ENCODE data around the gene DBT.

DBT gene

DNA sequence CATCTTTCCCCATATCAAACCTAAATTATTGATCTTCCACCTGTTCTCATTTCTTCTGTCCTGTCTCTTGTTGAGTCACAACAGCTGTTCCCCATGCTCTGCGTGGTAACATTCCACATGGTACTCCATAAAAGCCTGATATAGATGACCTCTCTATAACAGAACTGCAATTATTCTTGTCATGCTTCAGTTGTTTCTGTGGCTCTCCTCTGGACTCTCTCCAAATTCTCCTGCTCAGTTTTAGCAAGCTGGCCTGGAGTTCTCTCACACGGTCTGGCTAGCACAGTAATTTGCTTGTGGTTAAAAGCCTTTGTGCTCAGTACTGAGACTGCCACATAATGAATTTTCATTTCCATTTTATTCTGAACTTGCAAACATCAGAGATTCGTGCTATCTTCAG is 61.0 kb downstream of the DBT start:
- DNase-seq (ENCODE audit: low spot score), result no peak

DNA sequence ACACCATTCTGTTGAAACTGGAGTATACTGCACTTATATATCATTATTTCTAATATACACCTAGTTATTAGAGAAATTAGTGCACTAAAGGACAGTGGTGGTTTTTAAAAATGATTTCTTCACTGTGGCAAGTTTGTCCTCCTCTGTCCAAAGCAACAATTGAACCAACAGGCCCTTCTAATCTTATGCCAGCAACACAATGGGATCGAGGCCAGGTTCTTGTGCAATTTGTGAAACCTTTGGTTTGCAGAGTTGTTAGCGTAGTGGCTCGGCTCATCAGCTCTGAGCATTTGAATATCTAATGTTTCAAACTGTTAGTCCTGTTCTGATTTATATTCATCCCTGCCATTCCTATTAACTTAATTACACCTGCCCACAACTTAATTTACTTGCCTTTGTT is 61.7 kb downstream of the DBT start:
- DNase-seq (ENCODE audit: low spot score), result no peak

DNA sequence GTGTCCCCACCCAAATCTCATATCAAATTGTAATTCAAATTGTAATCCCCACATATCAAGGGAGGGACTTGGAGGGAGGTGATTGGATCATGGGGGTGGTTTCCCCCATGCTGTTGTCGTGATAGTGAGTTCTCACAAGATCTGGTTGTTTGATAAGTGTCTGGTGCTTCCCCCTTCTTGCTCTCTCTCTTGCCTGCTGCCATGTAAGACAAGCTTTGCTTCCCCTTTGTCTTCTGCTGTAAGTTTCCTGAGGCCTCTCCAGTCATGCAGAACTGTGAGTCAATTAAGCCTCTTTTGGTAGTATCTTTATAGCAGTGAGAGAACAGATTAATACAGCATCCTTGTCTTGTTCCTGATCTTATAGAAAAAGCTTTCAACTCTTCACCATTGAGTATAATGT is 65.1 kb downstream of the DBT start:
- no peak for DNase-seq (ENCODE audit: low spot score)

DNA sequence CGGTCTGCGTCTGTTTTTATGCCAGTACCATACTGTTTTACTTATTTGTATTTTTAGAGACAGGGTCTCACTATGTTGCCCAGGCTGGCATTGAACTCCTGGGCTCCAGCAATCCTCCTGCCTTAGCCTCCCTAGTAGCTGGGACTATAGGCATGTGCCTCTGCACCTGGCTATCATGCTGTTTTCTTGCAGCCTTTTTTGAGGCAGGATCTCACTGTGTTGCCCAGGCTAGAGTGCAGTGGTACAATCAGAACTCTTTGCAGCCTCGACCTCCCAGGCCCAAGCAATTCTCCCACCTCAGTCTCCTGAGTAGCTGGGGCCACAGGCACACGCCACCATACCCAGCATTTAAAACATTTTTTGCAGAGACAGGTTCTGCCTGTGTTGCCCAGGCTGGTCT is 66.3 kb downstream of the DBT start:
- no peak for DNase-seq (ENCODE audit: low spot score)

DNA sequence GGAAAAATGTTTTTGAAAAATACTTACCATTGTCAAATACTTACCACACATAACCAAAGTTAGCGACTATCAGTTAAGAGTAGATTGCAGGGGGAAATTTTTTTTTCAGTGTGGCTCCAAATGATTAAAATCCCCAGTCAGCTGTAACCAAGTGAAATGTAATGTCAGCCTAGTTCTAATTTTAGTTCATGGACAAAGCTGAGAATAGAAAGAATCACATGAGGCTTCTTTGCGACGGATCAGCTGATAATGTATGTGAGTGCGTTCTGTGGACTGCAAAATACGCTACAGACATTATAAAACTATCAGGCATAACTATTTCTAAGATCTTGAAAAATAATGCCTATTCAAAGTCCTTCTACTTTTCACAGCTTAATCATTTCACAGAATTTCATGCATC is 71.5 kb downstream of the DBT start, which contains the start of gene LRRC39:
Gene LRRC39, minus strand, starts transcription at position 166 of the 400 bp plus-strand sequence. CDS start 9,740 bp downstream, outside the sequence.
- DNase-seq (ENCODE audit: low spot score), result no peak

DNA sequence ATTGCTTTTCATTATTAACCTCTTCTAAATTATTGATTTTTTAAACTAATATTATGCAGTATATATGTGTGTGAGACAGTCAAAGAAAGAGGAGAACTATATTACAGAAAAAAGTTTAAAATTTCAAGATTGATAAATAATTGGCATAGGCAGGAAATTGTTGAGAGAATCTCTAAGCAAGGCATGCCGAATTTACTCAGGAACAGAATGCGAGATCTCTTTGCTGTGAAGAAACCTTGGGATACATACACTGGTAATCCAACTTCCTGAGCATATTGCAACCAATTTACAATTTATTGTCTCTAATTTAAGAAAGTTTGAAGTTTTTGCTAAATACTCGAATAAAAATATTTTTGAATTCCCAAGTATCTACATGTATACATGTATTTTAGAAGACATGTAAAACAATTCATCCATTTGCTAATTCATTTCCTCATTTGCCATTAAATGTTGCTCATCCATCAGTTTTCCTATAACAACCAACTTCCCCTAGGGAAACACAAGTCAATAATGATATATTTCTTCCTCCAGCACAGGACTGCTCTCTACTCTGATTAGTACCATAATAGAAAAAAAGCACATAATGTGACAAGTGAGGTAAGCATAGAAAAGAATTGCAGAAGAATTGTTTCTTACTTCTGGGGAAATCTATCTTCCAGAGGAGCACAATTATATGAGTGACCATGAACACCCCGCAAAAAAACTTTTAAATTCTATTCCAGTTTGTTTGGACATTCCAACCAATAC is 72.2 kb downstream of the DBT start:
- DNase-seq (ENCODE audit: low spot score), result no peak

DNA sequence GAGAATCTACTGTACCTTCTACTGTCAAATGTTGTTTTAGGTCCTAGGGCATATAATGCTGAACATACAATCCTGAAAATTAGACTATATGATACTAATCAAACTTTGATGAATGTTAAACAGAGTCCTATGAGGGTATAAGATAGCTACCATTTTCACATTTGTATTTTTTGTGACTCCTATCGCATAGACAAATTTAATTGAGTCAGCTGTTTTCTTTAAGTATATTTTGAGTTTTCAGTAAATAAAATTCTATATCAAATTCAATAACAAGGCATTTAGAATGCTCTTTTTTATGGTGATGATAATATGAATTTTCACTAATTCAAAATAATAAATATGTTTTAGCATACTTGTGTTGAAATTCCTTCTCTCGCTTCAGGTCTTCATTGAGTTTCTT is 81.6 kb downstream of the DBT start:
- DNase-seq (ENCODE audit: low spot score), result no peak

DNA sequence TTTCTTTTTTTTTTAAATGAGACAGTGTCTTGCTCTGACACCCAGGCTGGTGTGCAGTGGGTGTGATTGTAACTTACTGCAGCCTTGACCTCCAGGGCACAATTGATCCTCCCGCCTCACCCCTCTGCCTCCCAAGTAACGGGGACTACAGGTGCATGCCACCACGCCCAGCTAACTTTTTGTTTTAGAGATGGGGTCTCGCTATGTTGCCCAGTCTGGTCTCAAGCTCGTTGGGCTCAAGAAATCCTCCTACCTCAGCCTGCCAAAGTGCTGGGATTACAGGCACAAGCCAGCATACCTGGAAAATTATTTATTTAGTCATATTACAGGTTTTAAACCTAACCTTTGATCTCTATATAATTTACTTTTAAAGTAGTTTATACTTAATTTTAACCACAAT is 84.9 kb downstream of the DBT start:
- DNase-seq (ENCODE audit: low spot score), result no peak

DNA sequence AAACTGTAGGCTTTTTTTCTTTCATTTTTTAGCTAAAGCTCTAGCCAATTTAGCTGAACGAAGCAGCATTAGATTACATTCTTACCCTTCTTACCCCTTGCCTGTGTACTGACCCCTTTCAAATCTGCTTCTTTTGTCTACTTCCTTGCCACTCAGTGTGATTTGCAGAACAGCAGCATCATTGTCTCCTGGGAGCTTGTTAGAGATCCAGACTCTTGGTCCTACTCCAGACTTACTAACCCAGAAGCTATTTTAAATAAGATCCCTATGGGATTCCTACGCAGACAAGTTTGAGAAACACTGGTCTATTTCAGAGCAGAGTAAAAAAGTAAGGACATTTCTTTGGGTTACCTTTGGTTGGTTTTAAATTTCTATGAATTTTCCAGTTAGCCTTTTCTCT is 85.4 kb downstream of the DBT start:
- DNase-seq (ENCODE audit: low spot score), result no peak

DNA sequence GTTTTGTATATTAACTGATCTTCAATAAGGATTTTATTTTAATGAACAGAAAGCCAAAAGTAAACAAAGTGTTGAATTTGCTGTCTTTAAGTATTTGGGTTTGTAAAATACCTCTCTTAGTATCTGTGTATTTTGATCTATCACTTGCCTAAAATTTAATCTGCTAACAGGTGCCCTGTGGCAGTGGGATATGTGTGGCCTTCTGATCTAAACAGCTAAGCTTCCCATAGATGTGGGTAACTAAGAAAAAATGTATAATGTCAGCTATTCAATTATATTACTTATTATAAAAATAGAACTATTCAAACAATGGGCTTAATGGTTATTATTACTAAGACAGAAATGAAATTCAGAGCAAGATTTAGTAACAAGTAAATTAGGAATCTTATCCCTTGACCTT is 86.8 kb downstream of the DBT start:
- DNase-seq (ENCODE audit: low spot score), result no peak

DNA sequence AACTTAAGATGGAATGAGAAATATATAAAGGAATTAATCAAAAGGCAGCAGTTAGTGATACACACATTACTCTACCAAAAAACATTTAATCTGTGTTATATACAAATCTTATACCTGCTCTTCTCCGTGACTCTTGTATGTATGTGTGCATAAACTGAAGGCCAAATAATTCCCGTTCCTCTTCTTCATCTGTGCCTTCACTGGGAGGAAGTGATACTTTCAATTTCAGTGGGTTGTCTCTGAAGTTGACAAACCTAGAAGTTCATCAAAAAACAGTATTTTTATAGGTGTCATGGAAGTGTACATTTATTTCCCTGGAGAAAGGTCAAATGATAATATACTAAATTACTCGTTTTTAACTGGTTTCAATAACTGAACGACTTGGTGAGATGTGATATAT is 97.4 kb downstream of the DBT start:
- DNase-seq (ENCODE audit: low spot score), result no peak

DNA sequence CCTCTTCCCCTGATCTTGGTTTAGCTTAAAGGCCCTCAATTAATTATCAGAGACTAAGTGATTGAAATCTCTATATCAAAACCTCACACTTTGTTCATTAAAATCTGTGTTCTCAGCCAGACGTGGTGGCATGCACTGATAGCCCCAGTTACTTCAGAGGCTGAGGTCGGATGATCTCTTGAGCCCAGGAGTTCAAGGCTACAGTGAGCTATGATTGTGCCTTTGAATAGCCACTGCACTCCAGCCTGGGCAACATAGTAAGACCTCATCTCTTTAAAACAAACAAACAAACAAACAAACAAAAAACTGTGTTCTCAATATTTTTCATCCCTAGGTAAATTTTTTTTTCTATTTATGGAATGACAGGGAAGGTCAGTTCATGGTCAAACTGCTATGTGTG is 98.0 kb downstream of the DBT start:
- no peak for DNase-seq (ENCODE audit: low spot score)

DNA sequence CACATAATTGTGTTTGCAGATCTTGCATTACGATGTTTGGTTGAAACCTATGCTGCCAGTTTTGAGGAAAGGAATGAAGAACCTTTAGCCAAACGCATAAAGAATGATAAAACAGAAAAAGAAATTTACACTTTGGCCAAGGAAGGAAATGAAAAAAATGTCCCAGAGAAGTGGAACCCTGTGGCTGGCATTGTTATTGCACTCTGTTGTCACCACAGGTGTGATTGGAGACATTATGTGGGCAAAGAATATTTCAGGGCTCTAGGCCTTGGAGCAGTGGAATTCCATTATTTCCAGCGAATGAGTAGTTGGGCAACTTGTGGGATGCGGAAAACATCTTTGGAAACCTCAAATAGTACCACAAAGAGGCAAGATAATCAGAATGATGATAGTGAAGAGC is 101.8 kb downstream of the DBT start:
- DNase-seq (ENCODE audit: low spot score), result no peak

DNA sequence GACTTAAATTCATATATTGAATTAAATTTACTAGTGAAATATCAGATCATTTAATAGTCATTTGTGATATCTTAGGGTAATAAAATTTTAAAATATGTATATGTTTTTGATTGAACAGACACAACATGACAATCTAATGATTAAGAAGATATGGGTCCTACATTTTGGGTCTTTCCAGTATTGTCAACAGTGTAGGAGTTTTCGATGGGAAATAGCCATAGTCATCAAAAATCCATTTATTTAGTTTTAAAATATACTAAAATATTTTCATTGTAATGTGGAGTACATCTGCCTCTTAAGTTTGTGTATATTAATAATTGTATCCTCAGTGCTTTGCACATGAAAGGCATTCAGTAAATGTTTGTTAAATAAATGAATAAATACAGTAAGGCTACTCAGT is 102.7 kb downstream of the DBT start:
- no peak for DNase-seq (ENCODE audit: low spot score)

DNA sequence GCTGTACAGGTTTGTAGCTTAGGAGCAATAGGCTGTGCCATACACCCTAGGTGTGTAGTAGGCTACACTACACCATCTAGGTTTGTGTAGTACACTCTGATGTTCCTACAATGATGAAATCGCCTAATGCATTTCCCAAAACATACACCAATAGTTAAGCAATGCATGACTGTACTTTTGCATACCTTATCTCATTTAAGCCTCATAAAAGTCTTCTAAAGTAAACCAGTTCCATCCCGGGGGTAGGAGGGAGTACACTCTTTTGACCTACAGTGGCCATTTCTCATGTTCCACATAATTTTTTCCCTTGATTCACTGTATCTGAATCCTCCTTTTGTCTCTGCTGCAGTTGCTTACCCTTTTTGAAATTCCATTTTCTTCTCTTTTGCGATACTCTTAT is 104.5 kb downstream of the DBT start:
- DNase-seq (ENCODE audit: low spot score), result no peak

DNA sequence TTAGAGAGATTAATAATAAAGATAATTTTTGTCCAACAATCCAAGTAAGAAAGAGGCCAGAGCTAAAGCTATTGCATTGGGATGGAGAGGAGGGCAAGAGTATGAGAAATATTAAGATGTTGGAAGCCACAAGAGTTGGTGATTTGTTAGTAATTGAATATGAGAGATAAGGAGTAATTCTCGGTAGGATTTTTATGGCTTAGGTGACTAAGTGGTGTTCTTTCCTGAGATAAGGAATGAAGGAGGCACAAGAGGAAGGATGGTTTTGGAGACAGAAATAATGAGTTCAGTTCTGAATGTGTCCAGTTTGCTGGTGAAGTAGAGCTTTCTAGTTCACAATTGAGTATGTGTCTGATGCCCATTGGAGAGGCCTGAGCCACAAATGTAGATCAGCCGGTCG is 107.3 kb downstream of the DBT start:
- no peak for DNase-seq (ENCODE audit: low spot score)

DNA sequence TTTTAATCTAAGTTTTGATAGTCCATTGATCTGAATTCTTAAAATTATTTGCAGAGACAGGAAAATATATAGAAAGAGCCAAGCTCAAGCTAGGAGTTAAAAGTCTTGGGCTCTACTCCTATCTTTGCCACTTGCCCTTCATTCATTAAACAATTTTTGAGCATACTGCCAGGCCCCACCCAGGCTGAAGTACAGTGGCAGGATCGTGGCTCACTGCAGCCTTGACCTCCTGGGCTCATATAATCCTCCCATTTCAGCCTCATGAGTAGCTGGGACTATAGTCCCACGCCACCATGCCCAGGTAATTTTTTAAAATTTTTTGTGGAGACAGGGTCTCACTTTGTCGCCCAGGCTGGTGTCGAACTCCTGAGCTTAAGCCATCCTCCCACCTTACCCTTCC is 108.4 kb downstream of the DBT start:
- DNase-seq (ENCODE audit: low spot score), result no peak

DNA sequence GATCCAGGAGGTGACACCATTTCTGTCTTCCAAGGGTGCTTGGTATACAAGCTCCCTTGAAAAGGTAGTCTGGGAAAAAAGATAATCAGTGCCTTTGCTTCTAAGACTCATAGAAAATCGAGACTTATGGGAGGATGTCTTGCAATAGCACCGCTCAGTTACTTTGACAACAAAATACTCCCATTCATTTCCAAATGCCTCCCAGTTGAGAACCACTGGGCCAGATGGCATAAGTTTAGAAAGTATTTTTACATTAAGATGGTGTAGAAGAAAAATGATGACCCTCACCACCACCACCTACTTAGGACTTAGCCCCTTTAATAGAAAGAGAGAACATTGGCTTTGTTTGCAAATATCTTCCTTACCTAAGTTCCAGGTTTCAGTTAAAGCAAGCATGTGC is 112.0 kb downstream of the DBT start:
- no peak for DNase-seq (ENCODE audit: low spot score)
